A549 (cell line): ENCODE data around the gene HNRNPUL2. TPM values are rescaled to one million over a fixed set of nuclear protein-coding genes. Genes with fewer than 3 reads are reported as not detected.

Experiments
- ATAC-seq, 2 experiments: fragments of 200-7000 bp in 1 of 2; fragments of >200 bp in 1 of 2; cut with Nextera tagmentation in 1 of 2; cut with Tn5 transposase in 1 of 2; 3 replicates each; pipeline versions ENCODE4 v1.8.0 to v1.9.1; 2018 to 2020; ENCODE audit warnings: mild to moderate bottlenecking in 1 of 2, moderate library complexity in 1 of 2
- CTCF ChIA-PET: fragments of 300-600 bp; sonication (Branson Sonifier 250); formaldehyde crosslinking; extraction: SDS; loops from one replicate; lab custom pipeline; 2021; ENCODE audit warnings: antibody characterized with exemption, inconsistent platforms; lab: Yijun Ruan, JAX
- POLR2A ChIA-PET: fragments of 350-600 bp; formaldehyde crosslinking; extraction: SDS; loops from one replicate; lab custom pipeline; 2021; ENCODE audit warnings: antibody characterized with exemption, inconsistent platforms; lab: Yijun Ruan, JAX
- DNase-seq, 2 experiments: peaks; one replicate each; pipeline versions ENCODE4 v3.0.0 to v3.0.0-alpha.2; 2011 to 2016; ENCODE audit warnings: low read depth in 1 of 2, low spot score in 1 of 2
- FAIRE-seq: peaks from 2 replicates; lab custom pipeline; 2011; peaks lifted over from hg19 to GRCh38; lab: Jason Lieb, UNC
- H3K27ac ChIP-seq, 2 experiments: fragments of >200 bp; sonication (Bioruptor Twin); formaldehyde crosslinking; 3 replicates each; pipeline ENCODE4 v1.5.1; 2016 to 2017
- H3K4me1 ChIP-seq: fragments of >200 bp; sonication (Bioruptor Twin); formaldehyde crosslinking; 3 replicates; pipeline ENCODE4 v1.6.1; 2016
- H3K4me2 ChIP-seq: fragments of >200 bp; sonication (Bioruptor Twin); formaldehyde crosslinking; 3 replicates; pipeline ENCODE4 v1.6.1; 2016
- H3K4me3 ChIP-seq: fragments of >200 bp; sonication (Bioruptor Twin); formaldehyde crosslinking; 3 replicates; pipeline ENCODE4 v1.5.1; 2016
- H3K9me3 ChIP-seq: fragments of >200 bp; sonication (Bioruptor Twin); formaldehyde crosslinking; 3 replicates; pipeline ENCODE4 v1.6.1; 2016
- BHLHE40 ChIP-seq: IDR thresholded peaks from 2 replicates; pipeline ENCODE4 v1.6.1; 2012; ENCODE audit warnings: low read depth, low read length, inconsistent platforms
- CBX2 ChIP-seq: fragments of 200-600 bp; sonication (generic); IDR thresholded peaks from 2 replicates; pipeline ENCODE4 v1.6.1; 2016; ENCODE audit warnings: low read depth, mild to moderate bottlenecking, borderline replicate concordance
- CEBPB ChIP-seq, 2 experiments: fragments of >200 bp in 1 of 2; sonication (Bioruptor Twin) in 1 of 2; formaldehyde crosslinking in 1 of 2; IDR thresholded peaks; 2 replicates each; pipeline ENCODE4 v1.6.1; 2012 to 2016
- ESRRA ChIP-seq: fragments of 150-350 bp; IDR thresholded peaks from 2 replicates; pipeline ENCODE4 v1.6.1; 2014; ENCODE audit warnings: mild to moderate bottlenecking, low read length, borderline replicate concordance
- FOSB ChIP-seq: fragments of 250-450 bp; sonication (Bioruptor Pico); IDR thresholded peaks from 2 replicates; pipeline ENCODE4 v1.5.0; 2020; ENCODE audit warnings: mild to moderate bottlenecking, moderate library complexity
- FOSL2 ChIP-seq, 2 experiments: fragments of 450-650 bp in 1 of 2; fragments of >200 bp in 1 of 2; sonication (Bioruptor Twin) in 1 of 2; formaldehyde crosslinking; IDR thresholded peaks; 2 replicates each; pipeline versions ENCODE4 v1.5.0 to v1.6.1; 2016 to 2020; ENCODE audit warnings: mild to moderate bottlenecking in 1 of 2, moderate library complexity in 1 of 2
- GATA3 ChIP-seq: IDR thresholded peaks from 2 replicates; pipeline ENCODE4 v1.6.1; 2012; ENCODE audit warnings: borderline replicate concordance
- HDAC2 ChIP-seq: fragments of 200-600 bp; sonication (generic); IDR thresholded peaks from 2 replicates; pipeline ENCODE4 v1.6.1; 2016
- HOXA7 ChIP-seq: fragments of 250-450 bp; sonication (Bioruptor Pico); IDR thresholded peaks from 2 replicates; pipeline ENCODE4 v1.5.0; 2020; ENCODE audit warnings: mild to moderate bottlenecking, moderate library complexity
- HOXB13 ChIP-seq: fragments of 250-450 bp; sonication (Bioruptor Pico); IDR thresholded peaks from 2 replicates; pipeline ENCODE4 v1.5.0; 2020; ENCODE audit warnings: low read depth, mild to moderate bottlenecking, moderate library complexity
- KDM1A ChIP-seq: fragments of 200-600 bp; sonication (generic); IDR thresholded peaks from 2 replicates; pipeline ENCODE4 v1.6.1; 2016; ENCODE audit warnings: low read depth, mild to moderate bottlenecking
- MAFK ChIP-seq: fragments of 450-650 bp; IDR thresholded peaks from 2 replicates; pipeline ENCODE4 v1.6.1; 2014; ENCODE audit not compliant: partially characterized antibody
- NPAS2 ChIP-seq: fragments of 250-450 bp; sonication (Bioruptor Pico); IDR thresholded peaks from 2 replicates; pipeline ENCODE4 v1.8.0; 2022; ENCODE audit warnings: mild to moderate bottlenecking, moderate library complexity, borderline replicate concordance
- RARB ChIP-seq: fragments of 250-450 bp; sonication (Bioruptor Pico); IDR thresholded peaks from 2 replicates; pipeline ENCODE4 v1.8.0; 2021; ENCODE audit warnings: mild to moderate bottlenecking, moderate library complexity
- SREBF2 ChIP-seq: fragments of 450-650 bp; IDR thresholded peaks from 2 replicates; pipeline ENCODE4 v1.6.1; 2014; ENCODE audit warnings: mild to moderate bottlenecking, moderate library complexity
- TP53 ChIP-seq: fragments of 250-450 bp; sonication (Bioruptor Pico); IDR thresholded peaks from 2 replicates; pipeline ENCODE4 v1.5.0; 2021; ENCODE audit warnings: mild to moderate bottlenecking, moderate library complexity
- ZSCAN20 ChIP-seq: fragments of 250-450 bp; sonication (Bioruptor Pico); IDR thresholded peaks from 2 replicates; pipeline ENCODE4 v1.8.0; 2022; ENCODE audit warnings: mild to moderate bottlenecking, moderate library complexity
- WGBS: methylation state at CpG from one replicate; pipeline ENCODE4 v1.1.6; 2017; ENCODE audit errors: missing lambda C conversion rate; 5-methylcytosine and 5-hydroxymethylcytosine counted together
- polyA minus RNA-seq: library from RNA; depleted of rRNA, polyadenylated mRNA; stranded (reverse); fragments of >200 nt; gene quantifications from 2 replicates; pipeline ENCODE4 v1.2.3, GENCODE V29; 2011; rRNA and poly(A)+ RNA removed
- polyA plus RNA-seq, 4 experiments: library from polyadenylated mRNA; depleted of rRNA in 3 of 4; stranded (reverse); fragments of >200 nt; fragmentation: RNase III in 1 of 4; extraction: RNeasy Plus Mini Kit Qiagen cat#74134 plus additional on column Dnase treatment in 1 of 4; gene quantifications; 2 replicates in 3 of 4; 3 replicates in 1 of 4; pipeline ENCODE4 v1.2.3, GENCODE V29; 2011 to 2017
- TF ChIP-seq, protein P1 (sequence below): IDR thresholded peaks from 2 replicates; pipeline ENCODE4 v1.6.1; 2012
- TF ChIP-seq, protein P2 (sequence below): fragments of 200-600 bp; sonication (generic); IDR thresholded peaks from 2 replicates; pipeline ENCODE4 v1.6.1; 2016; ENCODE audit warnings: antibody characterized with exemption, mild to moderate bottlenecking, moderate library complexity
- TF ChIP-seq, protein P3 (sequence below): fragments of >200 bp; sonication (Bioruptor Twin); formaldehyde crosslinking; IDR thresholded peaks from 3 replicates; pipeline ENCODE4 v1.6.1; 2016
- TF ChIP-seq, protein P4 (sequence below): IDR thresholded peaks from 2 replicates; pipeline ENCODE4 v1.6.1; 2012; ENCODE audit warnings: low read depth, borderline replicate concordance
- TF ChIP-seq, protein P5 (sequence below): fragments of 250-450 bp; sonication (Bioruptor Pico); IDR thresholded peaks from 2 replicates; pipeline ENCODE4 v1.5.0; 2021; ENCODE audit warnings: mild to moderate bottlenecking, moderate library complexity, borderline replicate concordance
- TF ChIP-seq, protein P6 (sequence below): fragments of >200 bp; sonication (Bioruptor Twin); formaldehyde crosslinking; IDR thresholded peaks from 2 replicates; pipeline ENCODE4 v1.6.1; 2016
- TF ChIP-seq, protein P7 (sequence below): IDR thresholded peaks from 2 replicates; pipeline ENCODE4 v1.6.1; 2012
- TF ChIP-seq, protein P8 (sequence below): fragments of 150-350 bp; IDR thresholded peaks from 2 replicates; pipeline ENCODE4 v1.6.1; 2014; ENCODE audit warnings: low read depth, mild to moderate bottlenecking, low read length
- TF ChIP-seq, protein P9 (sequence below): fragments of 450-650 bp; IDR thresholded peaks from 2 replicates; pipeline ENCODE4 v1.6.1; 2014; ENCODE audit warnings: antibody characterized with exemption

The HNRNPUL2 gene
- polyA plus RNA-seq (2011; rRNA removed): 31.4 and 31.6 TPM in 2 replicates
- polyA plus RNA-seq (2012; cell fraction: cytosol; rRNA removed): 18.4 and 20.8 TPM in 2 replicates
- polyA plus RNA-seq (2012; cell fraction: nucleus; rRNA removed): 11.6 and 16.1 TPM in 2 replicates
- 71.3 to 79.5 TPM (median 74.4 TPM) in 3 replicates for polyA plus RNA-seq (2017; fragmentation: RNase III; extraction: RNeasy Plus Mini Kit Qiagen cat#74134 plus additional on column Dnase treatment)
- 17.1 and 17.8 TPM in 2 replicates for polyA minus RNA-seq

DNA sequence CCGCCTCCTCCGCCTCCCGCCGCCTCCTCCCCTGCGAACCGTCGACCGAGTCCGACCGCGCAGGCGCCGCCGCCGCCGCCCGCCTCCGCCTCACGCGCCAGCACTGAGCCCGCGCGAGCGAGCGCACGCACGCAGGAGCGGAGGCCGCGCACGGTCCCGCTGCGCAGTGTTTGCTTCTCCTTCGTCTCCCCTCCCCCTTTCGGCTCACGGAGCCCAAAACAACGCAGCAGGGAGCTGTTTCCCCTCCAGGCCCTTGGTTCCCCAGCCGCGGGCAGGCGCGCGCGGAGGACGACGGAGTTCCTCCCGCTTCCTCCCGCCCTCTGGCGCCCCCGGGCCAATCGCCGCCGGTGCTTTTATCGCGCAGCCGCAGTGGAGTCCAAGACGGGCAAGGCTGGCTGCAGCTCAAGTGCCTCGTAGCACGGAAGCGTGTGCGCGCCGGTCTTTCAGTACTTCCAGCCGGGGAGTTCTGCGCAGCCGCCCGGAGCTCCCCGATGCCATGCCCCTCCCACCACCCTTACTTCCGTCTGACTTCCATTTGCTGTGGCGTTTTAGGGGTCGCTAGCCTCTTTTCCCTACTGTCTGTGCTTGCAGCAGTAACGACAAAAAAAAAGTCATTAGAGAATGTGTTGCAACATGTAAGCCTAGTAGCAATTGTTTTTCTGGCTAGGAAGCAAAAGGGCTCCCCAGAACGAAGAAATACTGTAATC lies at the start of gene HNRNPUL2:
HNRNPUL2 (minus strand) TSS at position 293 of the 707 bp plus-strand sequence. CDS start 301 bp downstream, outside the sequence.
- DNase-seq: peak; percentile 97 to 100
- Histone ChIP-seq H3K4me3 (peak within 1 kb of the TSS; percentile 78), H3K9me3 (no peaks in the 10 kb centered on the region), H3K4me2 (peak within 1 kb of the TSS; percentile 92), H3K27ac (peak within 1 kb of the TSS; percentile 97), H3K4me1 (peaks cover 21% of the 10 kb centered on the region)
- ChIA-PET POLR2A (interaction anchor here (0.5 to 3.8 kb wide), 40 partner anchors 9 to 884 kb away, joined by 3 to 96 read pairs (median 6); partner anchors contain the start of genes B3GAT3, BSCL2, C11orf98 and CSKMT), CTCF (interaction anchor here (0.6 to 3.1 kb wide), 13 partner anchors 9 to 138 kb away, joined by 3 to 15 read pairs (median 3); partner anchors contain the start of genes BSCL2, GNG3 and ZBTB3)
- no peak for FAIRE-seq
- ATAC-seq: peak; percentile 88 to 91
- under 1% methylated on average over 52 of the region's 72 CpGs for WGBS
- TF ChIP-seq, protein P1, sequence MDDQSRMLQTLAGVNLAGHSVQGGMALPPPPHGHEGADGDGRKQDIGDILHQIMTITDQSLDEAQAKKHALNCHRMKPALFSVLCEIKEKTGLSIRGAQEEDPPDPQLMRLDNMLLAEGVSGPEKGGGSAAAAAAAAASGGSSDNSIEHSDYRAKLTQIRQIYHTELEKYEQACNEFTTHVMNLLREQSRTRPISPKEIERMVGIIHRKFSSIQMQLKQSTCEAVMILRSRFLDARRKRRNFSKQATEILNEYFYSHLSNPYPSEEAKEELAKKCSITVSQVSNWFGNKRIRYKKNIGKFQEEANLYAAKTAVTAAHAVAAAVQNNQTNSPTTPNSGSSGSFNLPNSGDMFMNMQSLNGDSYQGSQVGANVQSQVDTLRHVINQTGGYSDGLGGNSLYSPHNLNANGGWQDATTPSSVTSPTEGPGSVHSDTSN: peak; percentile 66
- TF ChIP-seq, protein P2, sequence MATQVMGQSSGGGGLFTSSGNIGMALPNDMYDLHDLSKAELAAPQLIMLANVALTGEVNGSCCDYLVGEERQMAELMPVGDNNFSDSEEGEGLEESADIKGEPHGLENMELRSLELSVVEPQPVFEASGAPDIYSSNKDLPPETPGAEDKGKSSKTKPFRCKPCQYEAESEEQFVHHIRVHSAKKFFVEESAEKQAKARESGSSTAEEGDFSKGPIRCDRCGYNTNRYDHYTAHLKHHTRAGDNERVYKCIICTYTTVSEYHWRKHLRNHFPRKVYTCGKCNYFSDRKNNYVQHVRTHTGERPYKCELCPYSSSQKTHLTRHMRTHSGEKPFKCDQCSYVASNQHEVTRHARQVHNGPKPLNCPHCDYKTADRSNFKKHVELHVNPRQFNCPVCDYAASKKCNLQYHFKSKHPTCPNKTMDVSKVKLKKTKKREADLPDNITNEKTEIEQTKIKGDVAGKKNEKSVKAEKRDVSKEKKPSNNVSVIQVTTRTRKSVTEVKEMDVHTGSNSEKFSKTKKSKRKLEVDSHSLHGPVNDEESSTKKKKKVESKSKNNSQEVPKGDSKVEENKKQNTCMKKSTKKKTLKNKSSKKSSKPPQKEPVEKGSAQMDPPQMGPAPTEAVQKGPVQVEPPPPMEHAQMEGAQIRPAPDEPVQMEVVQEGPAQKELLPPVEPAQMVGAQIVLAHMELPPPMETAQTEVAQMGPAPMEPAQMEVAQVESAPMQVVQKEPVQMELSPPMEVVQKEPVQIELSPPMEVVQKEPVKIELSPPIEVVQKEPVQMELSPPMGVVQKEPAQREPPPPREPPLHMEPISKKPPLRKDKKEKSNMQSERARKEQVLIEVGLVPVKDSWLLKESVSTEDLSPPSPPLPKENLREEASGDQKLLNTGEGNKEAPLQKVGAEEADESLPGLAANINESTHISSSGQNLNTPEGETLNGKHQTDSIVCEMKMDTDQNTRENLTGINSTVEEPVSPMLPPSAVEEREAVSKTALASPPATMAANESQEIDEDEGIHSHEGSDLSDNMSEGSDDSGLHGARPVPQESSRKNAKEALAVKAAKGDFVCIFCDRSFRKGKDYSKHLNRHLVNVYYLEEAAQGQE: no peak
- TF ChIP-seq KDM1A (no peak), FOSB (CRISPR knock-in tag) (no peak), ZSCAN20 (CRISPR knock-in tag) (no peak), NPAS2 (CRISPR knock-in tag) (no peak), CBX2 (no peak), FOSL2 (IDR thresholded peaks at IDR 0.05) (no peak), FOSL2 (CRISPR knock-in tag; IDR thresholded peaks at IDR 0.05) (no peak), MAFK (no peak), ESRRA (no peak), HOXA7 (CRISPR knock-in tag) (no peak), SREBF2 (no peak), HOXB13 (CRISPR knock-in tag) (peak; percentile 46; the same call in 1 of the 2 replicates), BHLHE40 (peak; percentile 49; the same call in 1 of the 2 replicates), RARB (CRISPR knock-in tag) (no peak), TP53 (CRISPR knock-in tag) (no peak; the same call in 1 of the 2 replicates), GATA3 (peak; percentile 35; the same call in 1 of the 2 replicates), CEBPB (IDR thresholded peaks at IDR 0.05) (no peak), HDAC2 (no peak)
- TF ChIP-seq, protein P3, sequence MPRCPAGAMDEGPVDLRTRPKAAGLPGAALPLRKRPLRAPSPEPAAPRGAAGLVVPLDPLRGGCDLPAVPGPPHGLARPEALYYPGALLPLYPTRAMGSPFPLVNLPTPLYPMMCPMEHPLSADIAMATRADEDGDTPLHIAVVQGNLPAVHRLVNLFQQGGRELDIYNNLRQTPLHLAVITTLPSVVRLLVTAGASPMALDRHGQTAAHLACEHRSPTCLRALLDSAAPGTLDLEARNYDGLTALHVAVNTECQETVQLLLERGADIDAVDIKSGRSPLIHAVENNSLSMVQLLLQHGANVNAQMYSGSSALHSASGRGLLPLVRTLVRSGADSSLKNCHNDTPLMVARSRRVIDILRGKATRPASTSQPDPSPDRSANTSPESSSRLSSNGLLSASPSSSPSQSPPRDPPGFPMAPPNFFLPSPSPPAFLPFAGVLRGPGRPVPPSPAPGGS: peak; percentile 71; the same call in 2 of the 3 replicates
- TF ChIP-seq, protein P4, sequence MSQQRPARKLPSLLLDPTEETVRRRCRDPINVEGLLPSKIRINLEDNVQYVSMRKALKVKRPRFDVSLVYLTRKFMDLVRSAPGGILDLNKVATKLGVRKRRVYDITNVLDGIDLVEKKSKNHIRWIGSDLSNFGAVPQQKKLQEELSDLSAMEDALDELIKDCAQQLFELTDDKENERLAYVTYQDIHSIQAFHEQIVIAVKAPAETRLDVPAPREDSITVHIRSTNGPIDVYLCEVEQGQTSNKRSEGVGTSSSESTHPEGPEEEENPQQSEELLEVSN: peak; percentile 99
- TF ChIP-seq, protein P5, sequence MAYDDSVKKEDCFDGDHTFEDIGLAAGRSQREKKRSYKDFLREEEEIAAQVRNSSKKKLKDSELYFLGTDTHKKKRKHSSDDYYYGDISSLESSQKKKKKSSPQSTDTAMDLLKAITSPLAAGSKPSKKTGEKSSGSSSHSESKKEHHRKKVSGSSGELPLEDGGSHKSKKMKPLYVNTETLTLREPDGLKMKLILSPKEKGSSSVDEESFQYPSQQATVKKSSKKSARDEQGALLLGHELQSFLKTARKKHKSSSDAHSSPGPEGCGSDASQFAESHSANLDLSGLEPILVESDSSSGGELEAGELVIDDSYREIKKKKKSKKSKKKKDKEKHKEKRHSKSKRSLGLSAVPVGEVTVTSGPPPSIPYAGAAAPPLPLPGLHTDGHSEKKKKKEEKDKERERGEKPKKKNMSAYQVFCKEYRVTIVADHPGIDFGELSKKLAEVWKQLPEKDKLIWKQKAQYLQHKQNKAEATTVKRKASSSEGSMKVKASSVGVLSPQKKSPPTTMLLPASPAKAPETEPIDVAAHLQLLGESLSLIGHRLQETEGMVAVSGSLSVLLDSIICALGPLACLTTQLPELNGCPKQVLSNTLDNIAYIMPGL (CRISPR knock-in tag): no peak
- TF ChIP-seq, protein P6, sequence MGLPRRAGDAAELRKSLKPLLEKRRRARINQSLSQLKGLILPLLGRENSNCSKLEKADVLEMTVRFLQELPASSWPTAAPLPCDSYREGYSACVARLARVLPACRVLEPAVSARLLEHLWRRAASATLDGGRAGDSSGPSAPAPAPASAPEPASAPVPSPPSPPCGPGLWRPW: no peak
- TF ChIP-seq, protein P7, sequence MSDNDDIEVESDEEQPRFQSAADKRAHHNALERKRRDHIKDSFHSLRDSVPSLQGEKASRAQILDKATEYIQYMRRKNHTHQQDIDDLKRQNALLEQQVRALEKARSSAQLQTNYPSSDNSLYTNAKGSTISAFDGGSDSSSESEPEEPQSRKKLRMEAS: peak; percentile 97
- TF ChIP-seq, protein P8, sequence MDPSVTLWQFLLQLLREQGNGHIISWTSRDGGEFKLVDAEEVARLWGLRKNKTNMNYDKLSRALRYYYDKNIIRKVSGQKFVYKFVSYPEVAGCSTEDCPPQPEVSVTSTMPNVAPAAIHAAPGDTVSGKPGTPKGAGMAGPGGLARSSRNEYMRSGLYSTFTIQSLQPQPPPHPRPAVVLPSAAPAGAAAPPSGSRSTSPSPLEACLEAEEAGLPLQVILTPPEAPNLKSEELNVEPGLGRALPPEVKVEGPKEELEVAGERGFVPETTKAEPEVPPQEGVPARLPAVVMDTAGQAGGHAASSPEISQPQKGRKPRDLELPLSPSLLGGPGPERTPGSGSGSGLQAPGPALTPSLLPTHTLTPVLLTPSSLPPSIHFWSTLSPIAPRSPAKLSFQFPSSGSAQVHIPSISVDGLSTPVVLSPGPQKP: no peak
- TF ChIP-seq, protein P9, sequence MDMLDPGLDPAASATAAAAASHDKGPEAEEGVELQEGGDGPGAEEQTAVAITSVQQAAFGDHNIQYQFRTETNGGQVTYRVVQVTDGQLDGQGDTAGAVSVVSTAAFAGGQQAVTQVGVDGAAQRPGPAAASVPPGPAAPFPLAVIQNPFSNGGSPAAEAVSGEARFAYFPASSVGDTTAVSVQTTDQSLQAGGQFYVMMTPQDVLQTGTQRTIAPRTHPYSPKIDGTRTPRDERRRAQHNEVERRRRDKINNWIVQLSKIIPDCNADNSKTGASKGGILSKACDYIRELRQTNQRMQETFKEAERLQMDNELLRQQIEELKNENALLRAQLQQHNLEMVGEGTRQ: peak; percentile 10; the same call in 1 of the 2 replicates
